HepG2 (cell line): ENCODE data around the gene CDH11.

Source experiments
- CREM ChIP-seq, 2 experiments: sonication (generic) in 1 of 2; formaldehyde crosslinking in 1 of 2; IDR thresholded peaks; 2 replicates each; pipeline versions ENCODE4 v1.4.0 to v1.6.1; 2016 to 2020; ENCODE audit warnings: antibody characterized with exemption in 1 of 2, mild to moderate bottlenecking in 1 of 2, missing genetic modification reagents in 1 of 2
- EZH2 ChIP-seq: conservative IDR thresholded peaks from 2 replicates; pipeline ENCODE4 v1.6.1; 2012; ENCODE audit warnings: mild to moderate bottlenecking, low read depth, low read length, moderate library complexity
- HDAC2 ChIP-seq: sonication (generic); formaldehyde crosslinking; IDR thresholded peaks from 2 replicates; pipeline ENCODE4 v1.4.0; 2020; ENCODE audit warnings: missing genetic modification reagents
- KLF13 ChIP-seq: sonication (generic); formaldehyde crosslinking; IDR thresholded peaks from 2 replicates; pipeline ENCODE4 v1.4.0; 2020; ENCODE audit warnings: mild to moderate bottlenecking, missing genetic modification reagents
- KLF9 ChIP-seq: IDR thresholded peaks from 2 replicates; pipeline ENCODE4 v1.6.1; 2016; ENCODE audit warnings: low read depth
- MBD4 ChIP-seq: IDR thresholded peaks from 2 replicates; pipeline ENCODE4 v1.6.1; 2012; ENCODE audit warnings: low read length, inconsistent platforms, borderline replicate concordance
- NCOA1 ChIP-seq: sonication (generic); formaldehyde crosslinking; IDR thresholded peaks from 2 replicates; pipeline ENCODE4 v1.9.0; 2021; ENCODE audit warnings: missing genetic modification reagents
- RFX3 ChIP-seq: IDR thresholded peaks from 2 replicates; pipeline ENCODE4 v1.6.1; 2016; ENCODE audit warnings: missing biosample characterization, missing genetic modification reagents
- ZNF274 ChIP-seq: sonication (generic); formaldehyde crosslinking; IDR thresholded peaks from 2 replicates; pipeline ENCODE4 v1.5.1; 2020; ENCODE audit warnings: mild to moderate bottlenecking, missing genetic modification reagents
- TF ChIP-seq, protein P1 (sequence below): sonication (generic); formaldehyde crosslinking; IDR thresholded peaks from 2 replicates; pipeline ENCODE4 v1.5.0; 2020; ENCODE audit warnings: mild to moderate bottlenecking, missing genetic modification reagents, moderate library complexity
- TF ChIP-seq, protein P2 (sequence below): sonication (generic); formaldehyde crosslinking; IDR thresholded peaks from 2 replicates; pipeline ENCODE4 v1.4.0; 2020; ENCODE audit warnings: missing genetic modification reagents, mild to moderate bottlenecking, borderline replicate concordance
- TF ChIP-seq, protein P3 (sequence below): sonication (generic); formaldehyde crosslinking; IDR thresholded peaks from 2 replicates; pipeline ENCODE4 v1.4.0; 2020; ENCODE audit warnings: low read depth, missing genetic modification reagents
- TF ChIP-seq, protein P4 (sequence below): sonication (generic); formaldehyde crosslinking; IDR thresholded peaks from 2 replicates; pipeline ENCODE4 v1.5.1; 2020; ENCODE audit warnings: mild to moderate bottlenecking, missing genetic modification reagents, moderate library complexity

DNA sequence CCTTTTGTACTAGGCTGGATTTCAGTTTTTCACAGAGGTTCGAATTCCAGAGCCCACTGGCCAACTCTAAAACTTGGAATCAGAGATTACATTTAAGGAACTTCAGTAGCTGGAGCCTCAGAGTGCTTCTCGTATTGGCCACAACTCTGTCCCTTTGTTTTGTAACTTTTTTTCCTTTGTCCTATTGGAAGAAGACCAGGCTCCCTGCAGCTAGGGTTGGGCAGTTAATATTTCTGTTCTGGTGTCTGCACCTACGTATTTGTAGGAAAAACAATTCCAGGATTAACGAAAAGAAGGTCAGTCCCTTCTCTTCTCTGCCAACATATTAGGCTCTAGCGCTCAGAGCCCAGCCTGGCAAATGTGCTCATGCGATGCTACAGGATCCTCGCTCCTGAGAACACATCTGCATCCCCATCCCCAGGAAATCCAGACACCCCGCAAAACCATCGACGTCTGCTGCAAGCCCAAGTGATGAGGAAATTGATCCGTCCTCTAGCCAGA, 1.9 kb downstream of the CDH11 start:
- TF ChIP-seq RFX3 (CRISPR knock-in tag), result no peak
- no peak for TF ChIP-seq HDAC2
- TF ChIP-seq CREM (IDR thresholded peaks at IDR 0.05), result no peak
- no peak for TF ChIP-seq CREM (CRISPR knock-in tag; IDR thresholded peaks at IDR 0.05)
- no peak for TF ChIP-seq KLF13 (CRISPR knock-in tag)
- no peak for TF ChIP-seq KLF9 (CRISPR knock-in tag)
- TF ChIP-seq NCOA1 (CRISPR knock-in tag), result no peak
- TF ChIP-seq, protein P1, sequence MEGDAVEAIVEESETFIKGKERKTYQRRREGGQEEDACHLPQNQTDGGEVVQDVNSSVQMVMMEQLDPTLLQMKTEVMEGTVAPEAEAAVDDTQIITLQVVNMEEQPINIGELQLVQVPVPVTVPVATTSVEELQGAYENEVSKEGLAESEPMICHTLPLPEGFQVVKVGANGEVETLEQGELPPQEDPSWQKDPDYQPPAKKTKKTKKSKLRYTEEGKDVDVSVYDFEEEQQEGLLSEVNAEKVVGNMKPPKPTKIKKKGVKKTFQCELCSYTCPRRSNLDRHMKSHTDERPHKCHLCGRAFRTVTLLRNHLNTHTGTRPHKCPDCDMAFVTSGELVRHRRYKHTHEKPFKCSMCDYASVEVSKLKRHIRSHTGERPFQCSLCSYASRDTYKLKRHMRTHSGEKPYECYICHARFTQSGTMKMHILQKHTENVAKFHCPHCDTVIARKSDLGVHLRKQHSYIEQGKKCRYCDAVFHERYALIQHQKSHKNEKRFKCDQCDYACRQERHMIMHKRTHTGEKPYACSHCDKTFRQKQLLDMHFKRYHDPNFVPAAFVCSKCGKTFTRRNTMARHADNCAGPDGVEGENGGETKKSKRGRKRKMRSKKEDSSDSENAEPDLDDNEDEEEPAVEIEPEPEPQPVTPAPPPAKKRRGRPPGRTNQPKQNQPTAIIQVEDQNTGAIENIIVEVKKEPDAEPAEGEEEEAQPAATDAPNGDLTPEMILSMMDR (CRISPR knock-in tag), result no peak
- TF ChIP-seq, protein P2, sequence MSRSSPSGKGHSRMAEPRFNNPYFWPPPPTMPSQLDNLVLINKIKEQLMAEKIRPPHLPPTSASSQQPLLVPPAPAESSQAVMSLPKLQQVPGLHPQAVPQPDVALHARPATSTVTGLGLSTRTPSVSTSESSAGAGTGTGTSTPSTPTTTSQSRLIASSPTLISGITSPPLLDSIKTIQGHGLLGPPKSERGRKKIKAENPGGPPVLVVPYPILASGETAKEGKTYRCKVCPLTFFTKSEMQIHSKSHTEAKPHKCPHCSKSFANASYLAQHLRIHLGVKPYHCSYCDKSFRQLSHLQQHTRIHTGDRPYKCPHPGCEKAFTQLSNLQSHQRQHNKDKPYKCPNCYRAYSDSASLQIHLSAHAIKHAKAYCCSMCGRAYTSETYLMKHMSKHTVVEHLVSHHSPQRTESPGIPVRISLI (CRISPR knock-in tag), result no peak
- no peak for TF ChIP-seq EZH2
- TF ChIP-seq, protein P3, sequence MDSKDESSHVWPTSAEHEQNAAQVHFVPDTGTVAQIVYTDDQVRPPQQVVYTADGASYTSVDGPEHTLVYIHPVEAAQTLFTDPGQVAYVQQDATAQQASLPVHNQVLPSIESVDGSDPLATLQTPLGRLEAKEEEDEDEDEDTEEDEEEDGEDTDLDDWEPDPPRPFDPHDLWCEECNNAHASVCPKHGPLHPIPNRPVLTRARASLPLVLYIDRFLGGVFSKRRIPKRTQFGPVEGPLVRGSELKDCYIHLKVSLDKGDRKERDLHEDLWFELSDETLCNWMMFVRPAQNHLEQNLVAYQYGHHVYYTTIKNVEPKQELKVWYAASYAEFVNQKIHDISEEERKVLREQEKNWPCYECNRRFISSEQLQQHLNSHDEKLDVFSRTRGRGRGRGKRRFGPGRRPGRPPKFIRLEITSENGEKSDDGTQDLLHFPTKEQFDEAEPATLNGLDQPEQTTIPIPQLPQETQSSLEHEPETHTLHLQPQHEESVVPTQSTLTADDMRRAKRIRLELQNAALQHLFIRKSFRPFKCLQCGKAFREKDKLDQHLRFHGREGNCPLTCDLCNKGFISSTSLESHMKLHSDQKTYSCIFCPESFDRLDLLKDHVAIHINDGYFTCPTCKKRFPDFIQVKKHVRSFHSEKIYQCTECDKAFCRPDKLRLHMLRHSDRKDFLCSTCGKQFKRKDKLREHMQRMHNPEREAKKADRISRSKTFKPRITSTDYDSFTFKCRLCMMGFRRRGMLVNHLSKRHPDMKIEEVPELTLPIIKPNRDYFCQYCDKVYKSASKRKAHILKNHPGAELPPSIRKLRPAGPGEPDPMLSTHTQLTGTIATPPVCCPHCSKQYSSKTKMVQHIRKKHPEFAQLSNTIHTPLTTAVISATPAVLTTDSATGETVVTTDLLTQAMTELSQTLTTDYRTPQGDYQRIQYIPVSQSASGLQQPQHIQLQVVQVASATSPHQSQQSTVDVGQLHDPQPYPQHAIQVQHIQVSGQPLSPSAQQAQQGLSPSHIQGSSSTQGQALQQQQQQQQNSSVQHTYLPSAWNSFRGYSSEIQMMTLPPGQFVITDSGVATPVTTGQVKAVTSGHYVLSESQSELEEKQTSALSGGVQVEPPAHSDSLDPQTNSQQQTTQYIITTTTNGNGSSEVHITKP (CRISPR knock-in tag), result no peak
- no peak for TF ChIP-seq MBD4
- no peak for TF ChIP-seq ZNF274 (CRISPR knock-in tag)
- TF ChIP-seq, protein P4, sequence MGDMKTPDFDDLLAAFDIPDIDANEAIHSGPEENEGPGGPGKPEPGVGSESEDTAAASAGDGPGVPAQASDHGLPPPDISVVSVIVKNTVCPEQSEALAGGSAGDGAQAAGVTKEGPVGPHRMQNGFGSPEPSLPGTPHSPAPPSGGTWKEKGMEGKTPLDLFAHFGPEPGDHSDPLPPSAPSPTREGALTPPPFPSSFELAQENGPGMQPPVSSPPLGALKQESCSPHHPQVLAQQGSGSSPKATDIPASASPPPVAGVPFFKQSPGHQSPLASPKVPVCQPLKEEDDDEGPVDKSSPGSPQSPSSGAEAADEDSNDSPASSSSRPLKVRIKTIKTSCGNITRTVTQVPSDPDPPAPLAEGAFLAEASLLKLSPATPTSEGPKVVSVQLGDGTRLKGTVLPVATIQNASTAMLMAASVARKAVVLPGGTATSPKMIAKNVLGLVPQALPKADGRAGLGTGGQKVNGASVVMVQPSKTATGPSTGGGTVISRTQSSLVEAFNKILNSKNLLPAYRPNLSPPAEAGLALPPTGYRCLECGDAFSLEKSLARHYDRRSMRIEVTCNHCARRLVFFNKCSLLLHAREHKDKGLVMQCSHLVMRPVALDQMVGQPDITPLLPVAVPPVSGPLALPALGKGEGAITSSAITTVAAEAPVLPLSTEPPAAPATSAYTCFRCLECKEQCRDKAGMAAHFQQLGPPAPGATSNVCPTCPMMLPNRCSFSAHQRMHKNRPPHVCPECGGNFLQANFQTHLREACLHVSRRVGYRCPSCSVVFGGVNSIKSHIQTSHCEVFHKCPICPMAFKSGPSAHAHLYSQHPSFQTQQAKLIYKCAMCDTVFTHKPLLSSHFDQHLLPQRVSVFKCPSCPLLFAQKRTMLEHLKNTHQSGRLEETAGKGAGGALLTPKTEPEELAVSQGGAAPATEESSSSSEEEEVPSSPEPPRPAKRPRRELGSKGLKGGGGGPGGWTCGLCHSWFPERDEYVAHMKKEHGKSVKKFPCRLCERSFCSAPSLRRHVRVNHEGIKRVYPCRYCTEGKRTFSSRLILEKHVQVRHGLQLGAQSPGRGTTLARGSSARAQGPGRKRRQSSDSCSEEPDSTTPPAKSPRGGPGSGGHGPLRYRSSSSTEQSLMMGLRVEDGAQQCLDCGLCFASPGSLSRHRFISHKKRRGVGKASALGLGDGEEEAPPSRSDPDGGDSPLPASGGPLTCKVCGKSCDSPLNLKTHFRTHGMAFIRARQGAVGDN (CRISPR knock-in tag), result no peak
